HFF-Myc (cell line): Measurements from ENCODE around the gene PGAM5.
A peak's percentile ranks its signal among the peaks of the same experiment; 100 is the strongest.

Source experiments
- DNase-seq: peaks from one replicate; pipeline ENCODE4 v3.0.0-alpha.2; 2011; ENCODE audit warnings: low read depth; ENCODE audit errors: extremely low read depth
- H3K4me3 ChIP-seq: replicated peaks from 2 replicates; pipeline ENCODE4 v1.5.1; 2011; ENCODE audit warnings: low read depth, mild to moderate bottlenecking, control low read depth, low read length
- CTCF ChIP-seq: IDR thresholded peaks from 2 replicates; pipeline ENCODE4 v1.5.1; 2012; ENCODE audit warnings: mild to moderate bottlenecking, low read depth, low read length, control low read depth; ENCODE audit errors: missing control alignments

PGAM5 gene

GRCh38 chr12:132759359-132759758 is 48.7 kb downstream of the PGAM5 start:
- no peak for TF ChIP-seq CTCF
- DNase-seq = no peak
- peak overlapping the region; percentile 86 for H3K4me3 ChIP-seq

- TF ChIP-seq CTCF = no peak
- DNase-seq = peak; percentile 11
- peak within 1 kb of the TSS; percentile 86 for H3K4me3 ChIP-seq
Measured at GRCh38 chr12:132761032-132761920, 50.6 kb downstream of the PGAM5 start, which contains the start of gene ANKLE2. Gene ANKLE2, minus strand, starts transcription at chr12:132761832. Its CDS starts 34 bp downstream, at chr12:132761798.

- DNase-seq = peak; percentile 48
- peak overlapping the region; percentile 63 for H3K4me3 ChIP-seq
- no peak for TF ChIP-seq CTCF
Measured at GRCh38 chr12:132761921-132762583, 51.4 kb downstream of the PGAM5 start.

GRCh38 chr12:132764231-132764630 is 53.6 kb downstream of the PGAM5 start:
- no peak overlapping the region for H3K4me3 ChIP-seq
- no peak for DNase-seq
- TF ChIP-seq CTCF = no peak

- no peak for DNase-seq
- H3K4me3 ChIP-seq = no peak overlapping the region
- TF ChIP-seq CTCF = no peak
Measured at GRCh38 chr12:132765361-132765760, 54.7 kb downstream of the PGAM5 start.

GRCh38 chr12:132766380-132767085 is 55.9 kb downstream of the PGAM5 start:
- no peak overlapping the region for H3K4me3 ChIP-seq
- DNase-seq = no peak
- no peak for TF ChIP-seq CTCF
